Activated CD4-positive, alpha-beta memory T cell treated with anti-CD3 and anti-CD28 coated beads for 36 hours (primary cell): ENCODE data around the gene FOSL2. TPM values are rescaled to one million over a fixed set of nuclear protein-coding genes. Genes with fewer than 3 reads are reported as not detected.

ENCODE experiments used
- CTCF ChIA-PET: fragments of 350-600 bp; sonication (Branson Sonifier 250); formaldehyde crosslinking; loops from one replicate; lab custom pipeline; 2021; ENCODE audit warnings: antibody characterized with exemption, inconsistent platforms; lab: Charles Lee
- POLR2A ChIA-PET: fragments of 350-600 bp; sonication (Branson Sonifier 250); formaldehyde crosslinking; loops from one replicate; lab custom pipeline; 2021; ENCODE audit warnings: antibody characterized with exemption; lab: Charles Lee
- DNase-seq: peaks from one replicate; pipeline ENCODE4 v3.0.0-alpha.2; 2020
- H3K27ac Mint-ChIP-seq: one replicate; pipeline ENCODE4 v1.8.0; 2021; ENCODE audit warnings: mixed read lengths
- H3K27me3 Mint-ChIP-seq: one replicate; pipeline ENCODE4 v1.8.0; 2021; ENCODE audit warnings: mixed read lengths
- H3K36me3 Mint-ChIP-seq: one replicate; pipeline ENCODE4 v1.8.0; 2021; ENCODE audit warnings: mixed read lengths
- H3K4me1 Mint-ChIP-seq: one replicate; pipeline ENCODE4 v1.8.0; 2021; ENCODE audit warnings: low read depth, mixed read lengths
- H3K4me3 Mint-ChIP-seq: one replicate; pipeline ENCODE4 v1.8.0; 2021; ENCODE audit warnings: mild to moderate bottlenecking, mixed read lengths
- H3K9me3 Mint-ChIP-seq: one replicate; pipeline ENCODE4 v1.8.0; 2021; ENCODE audit warnings: mixed read lengths
- intact Hi-C: fragments of 100-400 bp; cut with micrococcal nuclease; formaldehyde crosslinking; loops from one replicate; pipeline ENCODE4 v1.15.1; 2023
- total RNA-seq, 2 experiments: library from RNA; stranded (reverse); gene quantifications; one replicate each; pipeline ENCODE4 v1.2.3, GENCODE V29; 2021

The FOSL2 gene
- total RNA-seq = 100 to 1,000 TPM; 172 to 182 TPM

GRCh38 chr2:28392297-28393113 is at the start of gene FOSL2:
FOSL2 (plus strand) TSS chr2:28392858; CDS start chr2:28393721, 863 bp downstream.
- peak within 1 kb of the TSS; percentile 98 for H3K27ac Mint-ChIP-seq
- DNase-seq = peak; percentile 97
- POLR2A ChIA-PET = interaction anchor here (0.6 to 3.9 kb wide), 14 partner anchors 9 to 678 kb away, joined by 3 to 37 read pairs (median 3); partner anchors contain the start of genes BABAM2 and RBKS
- H3K27me3 Mint-ChIP-seq = peaks cover 2% of the 10 kb centered on the region
- peaks cover 7% of the 10 kb centered on the region for H3K36me3 Mint-ChIP-seq
- H3K4me3 Mint-ChIP-seq = peak within 1 kb of the TSS; percentile 94
- H3K9me3 Mint-ChIP-seq = no peaks in the 10 kb centered on the region
- H3K4me1 Mint-ChIP-seq = peaks cover 30% of the 10 kb centered on the region
- intact Hi-C loops = loop anchor here (1.0 to 10.0 kb wide), 6 partner anchors 33 to 1755 kb away; partner anchors contain the start of genes BABAM2, MRPL33, RBKS and YPEL5
- CTCF ChIA-PET = interaction anchor here (0.9 to 1.3 kb wide), 3 partner anchors 16 to 638 kb away, joined by 3 to 6 read pairs (median 4); no protein-coding TSS in a partner anchor

DNA sequence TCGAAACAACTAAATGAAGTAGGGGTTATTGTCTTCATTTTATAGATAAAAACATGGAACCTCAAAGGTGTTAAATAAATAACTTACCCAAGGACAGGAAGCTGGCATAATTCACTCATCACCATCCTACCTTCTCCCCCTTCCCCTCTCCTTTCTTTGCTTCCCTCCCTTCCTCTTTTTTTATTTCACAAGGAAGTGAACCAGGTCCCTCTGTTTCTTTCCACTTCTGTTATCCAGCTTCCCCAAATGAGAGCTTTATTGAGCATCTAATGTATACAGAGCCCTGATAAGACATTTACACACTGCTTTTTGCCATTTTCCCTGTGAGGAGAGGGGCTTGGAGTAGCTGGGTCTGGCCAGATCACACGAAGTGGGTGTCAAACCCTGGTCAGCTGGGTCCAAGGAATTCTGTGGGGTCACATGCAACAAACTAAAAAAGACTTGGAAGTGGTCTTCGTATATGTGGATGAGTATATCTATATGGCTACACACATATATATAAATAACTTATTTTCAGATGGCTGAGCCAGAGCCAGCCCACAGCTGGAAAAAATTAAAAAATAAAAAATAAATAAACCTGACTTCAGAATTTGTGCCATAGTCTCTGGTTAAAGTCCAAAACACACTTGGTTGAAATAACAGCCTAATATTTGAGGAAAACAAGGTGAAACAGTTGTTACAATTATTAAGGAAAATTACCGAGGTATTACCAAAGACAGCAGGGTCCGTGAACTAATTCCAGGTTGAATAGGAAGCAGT is 49.3 kb upstream of the FOSL2 start:
- POLR2A ChIA-PET = no interaction called here
- H3K27ac Mint-ChIP-seq = no peak overlapping the region

DNA sequence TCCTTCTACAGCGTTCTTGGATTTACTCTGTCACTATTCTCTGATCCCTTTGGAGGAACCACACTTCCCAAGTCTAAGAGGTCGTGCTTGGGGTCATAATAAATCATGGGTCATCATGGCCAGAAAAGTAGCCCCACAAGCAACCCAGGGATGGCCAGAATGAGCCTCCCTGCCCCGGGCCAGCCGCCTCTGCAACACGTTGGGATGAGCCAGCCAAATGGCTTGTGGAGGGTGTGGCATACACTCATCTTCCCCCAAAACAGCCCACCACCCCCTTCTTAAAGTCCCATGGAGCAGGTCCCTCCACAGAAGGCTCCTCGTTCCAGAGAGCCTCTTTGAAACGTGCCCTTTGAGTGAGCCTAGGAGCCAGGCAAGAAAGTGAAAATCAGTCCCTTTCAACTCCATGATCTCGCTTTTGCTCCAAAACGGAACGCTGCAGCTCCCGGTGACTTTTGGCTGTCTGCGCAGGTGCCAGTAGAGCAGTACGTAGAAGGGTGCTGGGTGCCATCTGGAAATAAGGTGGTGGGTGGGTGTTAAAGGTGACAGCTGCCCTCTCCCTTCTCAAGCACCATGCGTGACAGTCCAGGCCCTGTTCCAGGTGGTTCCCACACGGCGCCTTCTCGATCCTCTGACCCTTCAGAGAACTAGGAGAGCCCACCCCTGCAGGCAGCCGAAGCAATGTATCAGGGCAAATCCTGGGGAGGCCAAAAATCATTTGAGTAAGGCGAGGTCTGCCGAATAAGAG is 48.5 kb upstream of the FOSL2 start:
- no peak overlapping the region for H3K4me3 Mint-ChIP-seq
- H3K27me3 Mint-ChIP-seq = no peaks in the 10 kb centered on the region
- no peak for DNase-seq
- POLR2A ChIA-PET = no interaction called here
- CTCF ChIA-PET = no interaction called here
- H3K9me3 Mint-ChIP-seq = no peaks in the 10 kb centered on the region
- intact Hi-C loops = no loop called here
- H3K27ac Mint-ChIP-seq = no peak overlapping the region
- H3K36me3 Mint-ChIP-seq = no peaks in the 10 kb centered on the region
- peaks cover 22% of the 10 kb centered on the region for H3K4me1 Mint-ChIP-seq

More for the DNA sequence above, 49.3 kb upstream of the FOSL2 start:
- Mint-ChIP-seq H3K4me3 (no peak overlapping the region), H3K36me3 (no peaks in the 10 kb centered on the region), H3K27me3 (no peaks in the 10 kb centered on the region), H3K4me1 (peaks cover 15% of the 10 kb centered on the region), H3K9me3 (no peaks in the 10 kb centered on the region)
- DNase-seq = no peak
- CTCF ChIA-PET = no interaction called here
- intact Hi-C loops = no loop called here

DNA sequence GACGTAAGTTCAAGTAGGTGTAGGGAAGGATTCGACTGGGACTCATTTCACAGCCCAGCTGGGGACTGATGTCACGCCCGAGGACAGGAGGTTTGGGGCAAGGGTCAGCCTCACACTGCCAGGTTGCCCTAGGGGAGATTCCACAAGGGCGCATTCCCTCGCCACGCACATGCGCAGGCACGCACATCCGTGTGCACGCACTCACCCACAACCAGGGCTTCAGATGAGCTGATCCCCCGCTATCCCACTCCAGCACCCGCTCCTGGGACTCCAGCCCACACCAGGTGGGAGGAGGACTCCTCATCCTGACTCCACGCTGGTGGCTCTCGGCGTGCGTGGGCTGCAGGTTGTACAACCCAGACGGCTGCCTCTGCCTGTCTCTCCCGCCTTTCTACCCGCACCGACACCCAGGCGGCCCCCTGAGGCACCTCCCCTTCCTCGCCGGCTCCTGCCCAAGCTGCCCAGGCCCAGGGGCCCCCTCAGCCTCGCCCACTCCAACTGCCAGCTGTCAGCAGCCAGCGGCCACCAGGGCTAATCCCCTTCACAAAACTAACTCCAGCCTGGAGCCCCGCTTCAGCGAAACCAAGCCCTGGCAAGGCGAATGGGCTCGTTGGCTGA is 47.8 kb upstream of the FOSL2 start:
- POLR2A ChIA-PET = no interaction called here
- H3K36me3 Mint-ChIP-seq = no peaks in the 10 kb centered on the region
- CTCF ChIA-PET = no interaction called here
- DNase-seq = no peak
- intact Hi-C loops = no loop called here
- H3K27ac Mint-ChIP-seq = no peak overlapping the region
- H3K9me3 Mint-ChIP-seq = no peaks in the 10 kb centered on the region
- no peaks in the 10 kb centered on the region for H3K27me3 Mint-ChIP-seq
- H3K4me1 Mint-ChIP-seq = peaks cover 25% of the 10 kb centered on the region
- H3K4me3 Mint-ChIP-seq = no peak overlapping the region

DNA sequence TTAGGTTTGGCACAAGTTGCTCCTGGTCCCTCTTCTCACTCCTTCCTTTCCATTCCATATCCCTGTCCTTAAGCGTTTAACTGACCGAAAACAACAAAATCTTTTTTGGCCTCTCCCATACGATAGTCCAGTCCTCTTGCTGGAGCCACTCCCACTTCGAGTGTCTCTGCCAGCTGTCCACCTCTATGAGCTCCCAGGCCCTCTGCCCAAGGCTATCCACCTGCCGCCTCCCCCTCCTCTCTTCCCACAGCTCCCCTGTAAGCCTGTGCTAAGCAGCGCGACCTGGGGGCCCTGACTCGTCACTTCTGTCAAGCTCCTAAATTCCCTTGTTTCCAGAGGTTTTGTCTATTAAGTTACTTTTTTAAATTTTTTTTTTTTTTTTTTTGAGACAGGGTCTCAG is 47.0 kb upstream of the FOSL2 start:
- no peak overlapping the region for H3K4me3 Mint-ChIP-seq
- ChIA-PET CTCF (interaction anchor here (0.8 kb wide), 1 partner anchor 10 kb away, joined by 3 read pairs; no protein-coding TSS in a partner anchor), POLR2A (interaction anchor here (0.6 kb wide), 1 partner anchor 15 kb away, joined by 5 read pairs; no protein-coding TSS in a partner anchor)
- intact Hi-C loops = no loop called here
- H3K27ac Mint-ChIP-seq = no peak overlapping the region
- H3K4me1 Mint-ChIP-seq = peaks cover 25% of the 10 kb centered on the region
- H3K36me3 Mint-ChIP-seq = no peaks in the 10 kb centered on the region
- H3K27me3 Mint-ChIP-seq = no peaks in the 10 kb centered on the region
- H3K9me3 Mint-ChIP-seq = no peaks in the 10 kb centered on the region
- no peak for DNase-seq

GRCh38 chr2:28346587-28346986 is 46.1 kb upstream of the FOSL2 start:
- Mint-ChIP-seq H3K4me3 (no peak overlapping the region), H3K4me1 (peaks cover 33% of the 10 kb centered on the region), H3K27ac (no peak overlapping the region), H3K36me3 (no peaks in the 10 kb centered on the region), H3K27me3 (no peaks in the 10 kb centered on the region), H3K9me3 (no peaks in the 10 kb centered on the region)
- ChIA-PET CTCF (no interaction called here), POLR2A (interaction anchor here (1.4 kb wide), 1 partner anchor 10 kb away, joined by 4 read pairs; no protein-coding TSS in a partner anchor)
- intact Hi-C loops = no loop called here
- DNase-seq = no peak

- ChIA-PET POLR2A (interaction anchor here (0.5 to 2.0 kb wide), 4 partner anchors 10 to 23 kb away, joined by 3 to 5 read pairs (median 4); no protein-coding TSS in a partner anchor), CTCF (no interaction called here)
- Mint-ChIP-seq H3K27ac (peak overlapping the region; percentile 72), H3K27me3 (no peaks in the 10 kb centered on the region), H3K36me3 (no peaks in the 10 kb centered on the region), H3K4me3 (no peak overlapping the region), H3K9me3 (no peaks in the 10 kb centered on the region), H3K4me1 (peaks cover 36% of the 10 kb centered on the region)
- intact Hi-C loops = no loop called here
- DNase-seq = no peak
Observed at GRCh38 chr2:28347193-28347592, 45.5 kb upstream of the FOSL2 start.

GRCh38 chr2:28347596-28347995 is 45.1 kb upstream of the FOSL2 start:
- Mint-ChIP-seq H3K36me3 (no peaks in the 10 kb centered on the region), H3K27me3 (no peaks in the 10 kb centered on the region), H3K9me3 (no peaks in the 10 kb centered on the region), H3K27ac (peak overlapping the region; percentile 72), H3K4me3 (no peak overlapping the region), H3K4me1 (peaks cover 36% of the 10 kb centered on the region)
- intact Hi-C loops = no loop called here
- DNase-seq = no peak
- CTCF ChIA-PET = no interaction called here
- POLR2A ChIA-PET = interaction anchor here (0.5 to 2.0 kb wide), 5 partner anchors 10 to 343 kb away, joined by 3 to 5 read pairs (median 4); no protein-coding TSS in a partner anchor

DNA sequence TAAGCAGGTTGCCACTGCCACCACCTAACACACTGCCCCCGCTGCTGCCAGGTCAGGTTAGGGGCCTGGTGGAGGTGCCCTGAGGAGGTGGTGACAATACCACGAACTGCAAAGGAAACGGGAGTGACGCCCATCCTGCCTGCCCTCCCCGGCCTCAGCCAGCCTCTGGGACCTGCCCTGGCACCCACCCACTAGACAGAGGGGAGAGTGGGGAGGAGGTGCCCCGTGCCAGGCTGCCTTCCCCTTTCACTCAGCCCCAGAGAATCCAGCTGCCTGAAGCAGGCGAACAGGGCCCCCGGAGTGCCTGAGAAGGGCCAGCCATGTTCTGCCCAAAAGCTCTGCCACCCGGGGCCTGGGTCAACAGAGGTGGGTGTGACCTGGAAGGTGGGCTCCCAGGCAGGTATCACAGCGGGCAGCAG is 44.5 kb upstream of the FOSL2 start:
- POLR2A ChIA-PET = interaction anchor here (0.6 to 2.0 kb wide), 3 partner anchors 12 to 344 kb away, joined by 4 to 5 read pairs (median 4); no protein-coding TSS in a partner anchor
- Mint-ChIP-seq H3K27ac (peak overlapping the region; percentile 66), H3K36me3 (no peaks in the 10 kb centered on the region), H3K4me3 (peak overlapping the region; percentile 35), H3K9me3 (no peaks in the 10 kb centered on the region), H3K27me3 (no peaks in the 10 kb centered on the region), H3K4me1 (peaks cover 36% of the 10 kb centered on the region)
- intact Hi-C loops = no loop called here
- CTCF ChIA-PET = no interaction called here
- peak; percentile 81 for DNase-seq

DNA sequence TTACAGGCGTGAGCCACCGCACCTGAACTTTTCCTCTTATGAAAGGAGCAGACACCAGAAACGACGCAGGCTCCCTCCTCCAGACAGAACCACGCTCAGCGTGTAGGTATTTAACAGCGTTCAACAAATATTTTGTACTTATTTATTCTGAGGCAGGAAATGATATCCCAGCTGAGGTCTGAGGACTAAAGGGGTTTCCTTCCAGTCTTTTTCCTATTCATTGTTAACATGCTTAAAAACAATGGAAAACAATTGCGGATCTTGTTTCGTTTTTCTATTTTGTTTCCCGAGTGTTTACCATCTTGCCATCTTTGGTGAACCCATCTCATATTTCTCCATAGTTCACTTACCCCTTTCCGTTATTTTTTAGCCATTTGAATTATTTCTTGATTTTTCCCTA is 43.7 kb upstream of the FOSL2 start:
- POLR2A ChIA-PET = interaction anchor here (2.0 kb wide), 1 partner anchor 12 kb away, joined by 5 read pairs; no protein-coding TSS in a partner anchor
- CTCF ChIA-PET = no interaction called here
- intact Hi-C loops = no loop called here

More for the DNA sequence above, 43.7 kb upstream of the FOSL2 start:
- H3K4me3 Mint-ChIP-seq = peak overlapping the region; percentile 35
- H3K4me1 Mint-ChIP-seq = peaks cover 36% of the 10 kb centered on the region
- H3K36me3 Mint-ChIP-seq = no peaks in the 10 kb centered on the region
- no peak for DNase-seq
- H3K27ac Mint-ChIP-seq = peak overlapping the region; percentile 50
- no peaks in the 10 kb centered on the region for H3K27me3 Mint-ChIP-seq
- no peaks in the 10 kb centered on the region for H3K9me3 Mint-ChIP-seq
